Measurements from ENCODE around the gene SCT.

Gene SCT

DNA sequence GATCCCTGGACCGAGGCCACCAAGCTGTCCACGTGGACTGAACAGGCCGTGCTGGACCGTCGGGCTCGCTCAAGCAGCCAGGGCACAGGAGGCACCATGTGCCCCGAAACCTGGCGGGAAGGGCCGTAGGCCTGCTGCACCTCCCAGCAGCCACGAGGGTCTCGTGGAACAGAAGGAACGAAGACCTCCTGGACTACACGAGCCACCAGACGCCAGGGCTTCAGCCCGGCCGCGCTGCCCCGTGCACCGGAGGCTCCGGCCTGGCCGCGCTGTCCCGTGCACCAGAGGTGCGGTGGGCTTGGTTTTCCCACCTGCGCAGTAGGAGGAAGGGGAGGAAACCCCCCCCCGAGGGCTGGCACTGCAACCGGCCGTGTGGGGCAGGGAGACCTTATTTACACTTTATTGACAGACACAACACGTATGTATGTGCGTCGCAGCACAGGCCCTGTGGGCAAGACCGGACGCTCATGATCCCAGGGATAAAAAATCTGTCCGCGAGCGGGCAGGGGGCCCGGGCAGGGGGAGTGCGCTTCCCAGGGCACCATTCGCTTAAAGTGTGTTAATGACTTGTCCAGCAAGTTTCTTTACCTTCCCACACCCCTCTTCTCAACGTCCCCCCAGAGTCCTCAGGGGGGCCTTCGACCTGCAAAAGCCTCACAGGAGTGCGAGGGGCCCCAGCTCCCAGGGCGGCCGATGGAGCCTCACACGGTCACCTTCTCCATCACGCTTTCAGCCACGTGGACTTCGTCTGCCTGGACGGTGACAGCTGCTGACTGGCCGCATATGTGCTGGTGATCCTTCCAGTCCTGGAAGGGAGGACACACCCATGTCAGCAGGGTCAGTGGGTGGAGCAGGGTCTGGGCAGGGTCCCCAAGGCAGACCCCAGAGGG lies 17.1 kb upstream of the SCT start:
- no peak for DNase-seq (ENCODE audit: low read depth)

GRCh38 chr11:643366-643765 lies 16.4 kb upstream of the SCT start:
- DNase-seq (ENCODE audit: low read depth) = no peak

- DNase-seq (ENCODE audit: low read depth) = no peak
These were observed 14.9 kb upstream of the SCT start for GRCh38 chr11:641806-642370.

DNA sequence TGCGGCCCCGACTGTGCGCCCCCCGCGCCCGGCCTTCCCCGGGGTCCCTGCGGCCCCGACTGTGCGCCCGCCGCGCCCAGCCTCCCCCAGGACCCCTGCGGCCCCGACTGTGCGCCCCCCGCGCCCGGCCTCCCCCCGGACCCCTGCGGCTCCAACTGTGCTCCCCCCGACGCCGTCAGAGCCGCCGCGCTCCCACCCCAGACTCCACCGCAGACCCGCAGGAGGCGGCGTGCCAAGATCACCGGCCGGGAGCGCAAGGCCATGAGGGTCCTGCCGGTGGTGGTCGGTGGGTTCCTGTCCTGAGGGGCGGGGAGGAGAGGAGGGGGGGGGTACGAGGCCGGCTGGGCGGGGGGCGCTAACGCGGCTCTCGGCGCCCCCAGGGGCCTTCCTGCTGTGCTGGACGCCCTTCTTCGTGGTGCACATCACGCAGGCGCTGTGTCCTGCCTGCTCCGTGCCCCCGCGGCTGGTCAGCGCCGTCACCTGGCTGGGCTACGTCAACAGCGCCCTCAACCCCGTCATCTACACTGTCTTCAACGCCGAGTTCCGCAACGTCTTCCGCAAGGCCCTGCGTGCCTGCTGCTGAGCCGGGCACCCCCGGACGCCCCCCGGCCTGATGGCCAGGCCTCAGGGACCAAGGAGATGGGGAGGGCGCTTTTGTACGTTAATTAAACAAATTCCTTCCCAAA lies 13.2 kb upstream of the SCT start:
- DNase-seq (ENCODE audit: low read depth) = no peak

- DNase-seq (ENCODE audit: low read depth) = no peak
These were observed 12.5 kb upstream of the SCT start for GRCh38 chr11:639332-639955.

GRCh38 chr11:638631-639331 lies 11.8 kb upstream of the SCT start:
- DNase-seq (ENCODE audit: low read depth) = no peak

- DNase-seq (ENCODE audit: low read depth) = no peak
These were observed 10.9 kb upstream of the SCT start for GRCh38 chr11:637593-638521.

DNA sequence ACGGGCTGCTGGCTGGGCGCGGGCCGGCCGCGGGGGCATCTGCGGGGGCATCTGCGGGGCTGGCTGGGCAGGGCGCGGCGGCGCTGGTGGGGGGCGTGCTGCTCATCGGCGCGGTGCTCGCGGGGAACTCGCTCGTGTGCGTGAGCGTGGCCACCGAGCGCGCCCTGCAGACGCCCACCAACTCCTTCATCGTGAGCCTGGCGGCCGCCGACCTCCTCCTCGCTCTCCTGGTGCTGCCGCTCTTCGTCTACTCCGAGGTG lies 10.3 kb upstream of the SCT start:
- no peak for DNase-seq (ENCODE audit: low read depth)

- DNase-seq (ENCODE audit: low read depth) = no peak
These were observed 9.7 kb upstream of the SCT start, which contains the start of gene DRD4 for GRCh38 chr11:636511-637332. Gene DRD4, plus strand, starts transcription at chr11:637269. Its CDS starts 36 bp downstream, at chr11:637305.

DNA sequence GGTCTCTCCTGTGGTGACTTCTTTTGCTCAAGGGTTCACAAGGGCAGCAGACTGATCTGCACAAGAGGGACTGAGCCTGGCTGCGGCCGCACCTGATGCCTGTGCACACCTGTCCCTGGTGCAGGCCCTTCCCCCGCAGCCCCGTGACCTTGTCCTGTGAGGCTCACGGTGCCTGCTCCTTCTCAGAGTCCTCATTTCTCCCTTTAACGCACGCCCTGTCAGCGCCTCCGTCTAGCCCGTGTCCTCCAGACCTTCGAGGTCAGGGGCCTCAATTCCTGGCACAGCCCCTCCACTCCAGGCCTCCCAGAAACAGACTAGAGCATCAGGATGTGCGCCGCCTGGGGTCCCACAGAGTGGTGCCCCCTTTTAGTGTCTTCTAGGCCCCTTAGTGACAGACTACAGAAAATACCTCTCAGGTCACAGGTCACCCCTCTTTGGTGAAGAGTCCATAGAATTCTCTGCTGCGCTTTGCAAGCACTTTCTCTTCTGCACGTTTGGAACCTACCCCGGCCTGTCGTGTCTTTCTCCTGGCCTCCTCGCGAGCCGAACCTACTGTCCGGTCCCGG lies 9.0 kb upstream of the SCT start:
- DNase-seq (ENCODE audit: low read depth) = no peak

DNA sequence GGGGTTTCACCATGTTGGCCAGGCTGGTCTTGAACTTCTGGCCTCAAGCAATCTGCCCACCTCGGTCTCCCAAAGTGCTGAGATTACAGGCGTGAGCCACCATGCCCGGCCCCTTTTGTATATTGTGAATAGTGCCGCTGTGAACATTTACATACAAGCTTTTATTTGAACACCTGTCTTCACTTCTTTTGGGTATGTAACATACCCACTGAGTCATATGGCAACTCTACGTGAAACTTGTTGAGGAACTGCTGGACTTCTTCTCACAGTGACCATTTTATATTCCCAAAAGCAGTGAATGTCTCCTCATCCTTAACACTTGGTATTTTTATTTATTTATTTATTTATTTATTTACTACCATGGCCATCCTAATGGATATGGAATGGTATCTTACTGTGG lies 3.9 kb upstream of the SCT start:
- no peak for DNase-seq (ENCODE audit: low read depth)

- no peak for DNase-seq (ENCODE audit: low read depth)
These were observed 2.2 kb upstream of the SCT start for GRCh38 chr11:629237-629583.

DNA sequence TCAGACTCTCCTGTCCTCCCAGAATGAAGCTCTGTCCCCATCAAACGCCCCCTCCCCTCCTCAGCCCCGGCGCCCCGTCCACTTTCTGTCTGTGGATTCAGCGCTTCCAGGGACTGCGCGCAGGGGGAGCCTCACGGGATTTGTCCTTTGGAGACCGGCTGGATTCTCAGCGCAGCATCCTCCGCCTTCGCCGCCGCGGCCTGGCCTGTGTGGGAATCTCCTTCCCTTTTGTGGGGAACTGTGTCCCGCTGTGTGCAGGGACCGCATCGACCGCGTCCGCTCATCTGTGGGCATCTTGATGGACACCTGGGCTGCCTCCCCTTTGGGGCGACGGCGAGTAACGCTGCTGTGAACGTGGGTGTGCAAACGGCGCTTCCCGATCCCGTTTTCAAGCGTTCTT lies 1.1 kb upstream of the SCT start:
- DNase-seq (ENCODE audit: low read depth) = no peak

- DNase-seq (ENCODE audit: low read depth) = no peak
These were observed 261 bp upstream of the SCT start for GRCh38 chr11:627308-627576.

GRCh38 chr11:625636-626268 lies 1.2 kb downstream of the SCT start:
- DNase-seq (ENCODE audit: low read depth) = no peak

DNA sequence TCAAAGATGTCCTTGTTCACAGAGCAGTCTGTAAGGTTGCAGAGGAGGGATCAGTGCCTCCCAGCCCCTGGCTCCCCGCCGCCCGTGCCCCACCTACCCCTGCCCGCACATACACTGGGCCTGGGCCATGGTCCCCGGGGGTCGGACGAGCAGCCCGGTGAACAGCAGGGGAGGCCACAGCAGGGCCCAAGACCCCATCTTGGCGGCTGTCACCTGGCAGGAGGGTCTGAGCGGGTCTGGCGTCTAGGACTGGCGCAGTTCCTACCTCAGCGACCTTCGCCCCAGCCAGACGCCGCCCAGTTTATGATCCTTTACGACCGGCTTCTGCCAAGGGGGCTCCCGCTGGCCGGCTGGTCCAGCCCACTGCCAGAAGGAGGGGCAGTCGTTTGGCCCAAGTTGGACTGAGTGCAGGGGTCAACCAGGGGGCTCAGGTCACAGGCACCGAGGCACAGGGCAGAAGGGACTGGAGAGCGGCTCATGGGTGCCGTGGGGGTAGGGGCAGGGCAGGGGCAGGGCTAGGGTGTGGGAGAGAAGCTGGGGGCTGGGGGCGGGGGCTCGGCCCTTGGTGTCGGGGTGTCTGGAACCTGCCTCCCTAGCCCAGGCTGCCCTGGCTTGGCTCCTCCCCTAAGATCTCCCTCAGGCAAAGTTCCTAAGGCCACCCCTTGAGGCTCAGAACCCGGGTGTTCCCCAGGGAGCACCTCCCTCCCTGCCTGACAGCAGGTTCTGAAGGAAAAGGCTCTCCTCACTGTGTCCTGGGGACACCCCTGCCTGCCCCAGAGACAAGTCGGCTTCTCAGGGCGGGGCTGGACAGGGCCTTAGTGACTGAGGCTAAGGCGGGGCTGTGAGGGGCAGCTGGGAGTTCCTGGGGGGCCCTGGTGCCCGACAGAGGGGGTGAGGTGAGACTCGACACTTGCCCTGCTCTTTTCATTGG lies 2.0 kb downstream of the SCT start, which contains the start of gene CDHR5:
Gene CDHR5 (minus strand): TSS at position 251 of the 931 bp plus-strand sequence. CDS start 53 bp downstream, at position 198.
- DNase-seq (ENCODE audit: low read depth) = no peak

GRCh38 chr11:623999-624704 lies 2.8 kb downstream of the SCT start:
- no peak for DNase-seq (ENCODE audit: low read depth)

DNA sequence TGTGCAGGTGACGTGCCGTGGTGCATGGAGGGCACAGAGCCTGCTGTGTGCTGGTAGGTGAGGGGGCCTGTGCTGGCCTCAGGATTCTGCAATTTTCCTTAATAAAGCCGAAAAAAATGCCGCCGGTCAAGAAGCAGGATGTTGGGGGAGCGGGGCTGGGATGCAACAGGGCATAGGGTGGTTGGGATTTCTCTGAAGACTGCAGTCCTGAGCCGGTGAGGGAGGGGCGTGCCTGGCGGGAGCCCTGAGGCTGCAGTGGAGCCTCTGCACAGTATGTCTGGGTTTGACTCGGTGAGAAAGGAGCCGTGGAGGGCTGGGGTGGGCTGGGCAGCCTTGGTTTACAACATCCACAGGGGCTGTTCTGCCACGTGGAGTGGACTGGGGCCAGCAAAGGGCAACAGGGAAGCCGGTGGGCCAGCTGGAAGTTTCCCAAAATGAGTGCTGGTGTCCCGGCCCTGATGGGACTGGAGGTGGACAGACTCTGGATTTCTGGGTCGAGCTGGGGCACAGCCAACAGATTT lies 3.6 kb downstream of the SCT start:
- DNase-seq (ENCODE audit: low read depth) = no peak

All from stromal cell of bone marrow (primary cell).